Natural killer cell treated with Interleukin-12 subunit alpha and Interleukin-12 subunit beta and Interleukin-15 and Interleukin-18, amount 100 ng/mL, for 72 hours (primary cell): ENCODE data around the gene IL17RB. TPM values are rescaled to one million over a fixed set of nuclear protein-coding genes. Genes with fewer than 3 reads are reported as not detected.
A peak's percentile ranks its signal among the peaks of the same experiment; 100 is the strongest.

ENCODE experiments used
- ATAC-seq, 2 donors: fragments of 150-1000 bp; cut with Tn5 transposase in 1 of 2; sonication (Bioruptor Pico), chemical (Tn5 transposase) in 1 of 2; 2 replicates each; pipeline ENCODE4 v1.10.0; 2021
- DNase-seq: peaks from one replicate; pipeline ENCODE4 v3.0.0; 2022; ENCODE audit warnings: low spot score
- H3K27ac Mint-ChIP-seq, 2 donors: 1 replicate in 1 of 2; 2 replicates in 1 of 2; pipeline ENCODE4 v1.8.0; 2022; ENCODE audit warnings: mixed read lengths in 2 of 2, mild to moderate bottlenecking in 1 of 2, moderate library complexity in 1 of 2
- H3K27me3 Mint-ChIP-seq, 2 donors: 1 replicate in 1 of 2; 2 replicates in 1 of 2; pipeline ENCODE4 v1.8.0; 2022; ENCODE audit warnings: mixed read lengths in 2 of 2
- H3K36me3 Mint-ChIP-seq: one replicate; pipeline ENCODE4 v1.8.0; 2022; ENCODE audit warnings: mixed read lengths
- H3K4me1 Mint-ChIP-seq, 2 donors: 1 replicate in 1 of 2; 2 replicates in 1 of 2; pipeline ENCODE4 v1.8.0; 2022; ENCODE audit warnings: low read depth in 2 of 2, mixed read lengths in 2 of 2, mild to moderate bottlenecking in 1 of 2
- H3K4me3 Mint-ChIP-seq: one replicate; pipeline ENCODE4 v1.8.0; 2022; ENCODE audit warnings: mixed read lengths
- H3K9me3 Mint-ChIP-seq: 2 replicates; pipeline ENCODE4 v1.8.0; 2022; ENCODE audit warnings: mixed read lengths
- total RNA-seq, 2 donors: library from RNA; stranded (reverse); gene quantifications; one replicate each; pipeline ENCODE4 v1.2.3, GENCODE V29; 2022

The IL17RB gene
- total RNA-seq, 2 donors from 2014 or later = 1.2 to 2.7 TPM

GRCh38 chr3:53806182-53807116, 39.9 kb upstream of the IL17RB start:
- ATAC-seq (no peak), DNase-seq (no peak)
- Mint-ChIP-seq H3K4me1 (no peaks in the 10 kb centered on the region), H3K27ac (no peak overlapping the region), H3K4me3 (no peak overlapping the region), H3K27me3 (peaks cover 0 to 11% of the 10 kb centered on the region in 2 donors), H3K9me3 (no peaks in the 10 kb centered on the region), H3K36me3 (no peaks in the 10 kb centered on the region)

- Mint-ChIP-seq H3K9me3 (no peaks in the 10 kb centered on the region), H3K4me1 (no peaks in the 10 kb centered on the region), H3K27me3 (peaks cover 0 to 11% of the 10 kb centered on the region in 2 donors), H3K4me3 (no peak overlapping the region), H3K27ac (no peak overlapping the region), H3K36me3 (no peaks in the 10 kb centered on the region)
- DNase-seq (no peak), ATAC-seq (no peak)
Observed at GRCh38 chr3:53807117-53807810, 39.1 kb upstream of the IL17RB start.

- Mint-ChIP-seq H3K4me3 (no peak overlapping the region), H3K4me1 (no peaks in the 10 kb centered on the region), H3K9me3 (no peaks in the 10 kb centered on the region), H3K27ac (no peak overlapping the region), H3K27me3 (peaks cover 0 to 11% of the 10 kb centered on the region in 2 donors), H3K36me3 (no peaks in the 10 kb centered on the region)
- DNase-seq (no peak), ATAC-seq (no peak)
Observed at GRCh38 chr3:53808496-53808895, 37.9 kb upstream of the IL17RB start.

DNA sequence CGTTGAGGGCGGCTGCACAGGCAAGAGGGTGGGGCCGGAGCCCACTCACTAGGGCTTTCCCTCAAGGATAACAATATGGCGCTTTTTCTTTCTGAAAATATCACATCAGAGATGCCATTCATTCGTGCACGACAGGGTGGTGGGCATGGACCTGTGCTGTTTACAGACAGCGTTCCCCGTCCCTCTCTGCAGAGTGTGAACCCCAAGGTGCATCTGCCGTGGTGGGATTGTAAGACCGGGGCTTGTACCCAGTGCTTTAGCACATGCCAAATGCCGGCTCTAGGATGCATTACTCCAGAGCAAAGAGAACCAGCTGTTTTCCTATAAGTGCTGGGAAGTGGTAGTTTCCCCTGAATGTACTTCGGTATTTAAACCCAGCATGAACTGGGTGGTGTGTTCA, 37.1 kb upstream of the IL17RB start:
- Mint-ChIP-seq H3K9me3 (no peaks in the 10 kb centered on the region), H3K27me3 (peaks cover 0 to 8% of the 10 kb centered on the region in 2 donors), H3K27ac (no peak overlapping the region), H3K4me3 (no peak overlapping the region), H3K4me1 (no peaks in the 10 kb centered on the region), H3K36me3 (no peaks in the 10 kb centered on the region)
- ATAC-seq = no peak
- no peak for DNase-seq

GRCh38 chr3:53809764-53810400, 36.5 kb upstream of the IL17RB start:
- H3K4me3 Mint-ChIP-seq = no peak overlapping the region
- no peak overlapping the region for H3K27ac Mint-ChIP-seq
- H3K9me3 Mint-ChIP-seq = no peaks in the 10 kb centered on the region
- H3K36me3 Mint-ChIP-seq = no peaks in the 10 kb centered on the region
- peak in 1 of 2 donors; percentile 46 for ATAC-seq
- H3K27me3 Mint-ChIP-seq = peaks cover 0 to 6% of the 10 kb centered on the region in 2 donors
- no peaks in the 10 kb centered on the region for H3K4me1 Mint-ChIP-seq
- DNase-seq = no peak

GRCh38 chr3:53811143-53811927, 35.0 kb upstream of the IL17RB start:
- Mint-ChIP-seq H3K27me3 (peaks cover 0 to 4% of the 10 kb centered on the region in 2 donors), H3K27ac (no peak overlapping the region), H3K36me3 (no peaks in the 10 kb centered on the region), H3K4me3 (no peak overlapping the region), H3K9me3 (no peaks in the 10 kb centered on the region), H3K4me1 (no peaks in the 10 kb centered on the region)
- ATAC-seq = no peak
- no peak for DNase-seq

DNA sequence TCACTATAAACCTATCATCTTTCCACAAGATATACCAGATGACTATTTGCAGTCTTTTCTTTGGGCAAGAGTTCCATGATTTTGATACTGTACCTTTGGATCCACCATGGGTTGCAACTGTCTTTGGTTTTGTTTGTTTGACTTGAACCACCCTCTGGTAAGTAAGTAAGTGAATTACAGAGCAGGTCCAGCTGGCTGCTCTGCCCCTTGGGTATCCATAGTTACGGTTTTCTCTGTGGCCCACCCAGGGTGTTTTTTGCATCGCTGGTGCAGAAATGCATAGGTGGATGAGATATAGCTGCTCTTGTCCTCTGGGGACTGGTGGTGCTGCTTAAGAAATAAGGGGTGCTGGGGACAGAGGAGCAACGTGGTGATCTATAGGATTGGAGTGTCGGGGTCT, 33.9 kb upstream of the IL17RB start:
- Mint-ChIP-seq H3K27me3 (no peaks in the 10 kb centered on the region), H3K4me3 (no peak overlapping the region), H3K4me1 (no peaks in the 10 kb centered on the region), H3K27ac (no peak overlapping the region), H3K36me3 (no peaks in the 10 kb centered on the region), H3K9me3 (no peaks in the 10 kb centered on the region)
- ATAC-seq (no peak), DNase-seq (no peak)

DNA sequence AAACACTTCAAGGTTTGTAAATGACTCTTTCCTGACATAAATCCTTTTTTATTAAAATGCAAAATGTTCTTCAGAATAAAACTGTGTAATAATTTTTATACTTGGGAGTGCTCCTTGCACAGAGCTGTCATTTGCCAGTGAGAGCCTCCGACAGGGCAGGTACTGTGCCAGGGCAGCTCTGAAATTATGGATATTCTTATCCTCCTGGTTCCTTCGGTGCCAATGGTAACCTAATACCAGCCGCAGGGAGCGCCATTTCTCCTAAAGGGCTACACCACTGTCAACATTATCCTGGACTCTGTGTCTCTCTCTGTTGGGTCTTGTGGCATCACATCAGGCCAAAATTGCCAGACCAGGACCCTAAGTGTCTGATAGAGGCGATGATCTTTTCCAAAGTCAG, 33.1 kb upstream of the IL17RB start:
- ATAC-seq = no peak
- H3K4me1 Mint-ChIP-seq = no peaks in the 10 kb centered on the region
- H3K27ac Mint-ChIP-seq = no peak overlapping the region
- no peaks in the 10 kb centered on the region for H3K36me3 Mint-ChIP-seq
- no peak for DNase-seq
- H3K9me3 Mint-ChIP-seq = no peaks in the 10 kb centered on the region
- H3K4me3 Mint-ChIP-seq = no peak overlapping the region
- no peaks in the 10 kb centered on the region for H3K27me3 Mint-ChIP-seq

- Mint-ChIP-seq H3K4me3 (no peak overlapping the region), H3K27ac (no peak overlapping the region), H3K9me3 (no peaks in the 10 kb centered on the region), H3K4me1 (no peaks in the 10 kb centered on the region), H3K27me3 (no peaks in the 10 kb centered on the region), H3K36me3 (no peaks in the 10 kb centered on the region)
- DNase-seq (no peak), ATAC-seq (no peak)
Observed at GRCh38 chr3:53813876-53814275, 32.5 kb upstream of the IL17RB start.

DNA sequence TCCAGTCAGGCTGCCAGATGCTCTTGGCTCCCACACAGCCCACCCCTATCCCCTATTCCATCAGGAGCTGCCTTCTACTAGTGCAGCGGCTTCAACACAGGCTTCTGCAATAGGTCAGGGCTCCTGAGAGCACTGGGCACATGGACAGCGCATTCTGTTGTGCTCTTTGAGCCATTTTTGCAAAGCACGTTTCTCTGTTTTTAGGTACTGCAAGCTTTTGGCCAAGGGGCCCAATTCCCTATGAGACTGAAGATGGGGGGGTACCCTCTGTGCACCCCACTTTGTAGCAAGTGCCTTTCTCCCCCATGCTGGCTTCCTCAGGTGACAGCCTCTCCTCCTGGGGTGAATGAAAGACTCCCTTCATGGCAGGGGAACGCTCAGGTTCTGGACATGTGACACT, 31.3 kb upstream of the IL17RB start:
- Mint-ChIP-seq H3K36me3 (no peaks in the 10 kb centered on the region), H3K27ac (no peak overlapping the region), H3K27me3 (no peaks in the 10 kb centered on the region), H3K4me1 (no peaks in the 10 kb centered on the region), H3K9me3 (no peaks in the 10 kb centered on the region), H3K4me3 (no peak overlapping the region)
- DNase-seq = no peak
- ATAC-seq = no peak

GRCh38 chr3:53815651-53816050, 30.7 kb upstream of the IL17RB start:
- DNase-seq = no peak
- H3K4me3 Mint-ChIP-seq = no peak overlapping the region
- no peak overlapping the region for H3K27ac Mint-ChIP-seq

DNA sequence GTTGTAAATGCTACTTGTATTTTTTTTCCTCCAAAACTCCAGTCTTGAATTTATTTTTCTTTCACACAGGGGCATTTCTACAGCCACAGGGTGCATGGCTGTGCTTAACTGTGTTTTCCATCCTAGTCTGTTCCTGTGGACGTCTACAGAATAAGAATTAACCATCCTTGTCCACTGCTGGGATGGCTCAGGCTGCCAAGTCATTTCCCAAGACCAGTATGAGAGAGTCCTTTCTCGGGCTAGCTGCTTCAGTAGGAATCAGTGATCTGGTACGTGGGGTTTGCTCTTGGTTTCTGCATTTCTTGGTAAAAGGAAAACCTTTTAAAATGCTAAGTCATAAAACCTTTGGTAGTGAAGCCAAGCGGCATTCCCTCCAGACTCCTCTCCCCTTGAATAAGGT, 29.9 kb upstream of the IL17RB start:
- Mint-ChIP-seq H3K4me1 (no peaks in the 10 kb centered on the region), H3K27me3 (no peaks in the 10 kb centered on the region), H3K4me3 (no peak overlapping the region), H3K27ac (no peak overlapping the region), H3K36me3 (no peaks in the 10 kb centered on the region), H3K9me3 (no peaks in the 10 kb centered on the region)
- DNase-seq = no peak
- ATAC-seq = no peak

More at GRCh38 chr3:53815651-53816050, 30.7 kb upstream of the IL17RB start:
- no peaks in the 10 kb centered on the region for H3K36me3 Mint-ChIP-seq
- H3K27me3 Mint-ChIP-seq = no peaks in the 10 kb centered on the region
- ATAC-seq = no peak
- H3K4me1 Mint-ChIP-seq = no peaks in the 10 kb centered on the region
- no peaks in the 10 kb centered on the region for H3K9me3 Mint-ChIP-seq

DNA sequence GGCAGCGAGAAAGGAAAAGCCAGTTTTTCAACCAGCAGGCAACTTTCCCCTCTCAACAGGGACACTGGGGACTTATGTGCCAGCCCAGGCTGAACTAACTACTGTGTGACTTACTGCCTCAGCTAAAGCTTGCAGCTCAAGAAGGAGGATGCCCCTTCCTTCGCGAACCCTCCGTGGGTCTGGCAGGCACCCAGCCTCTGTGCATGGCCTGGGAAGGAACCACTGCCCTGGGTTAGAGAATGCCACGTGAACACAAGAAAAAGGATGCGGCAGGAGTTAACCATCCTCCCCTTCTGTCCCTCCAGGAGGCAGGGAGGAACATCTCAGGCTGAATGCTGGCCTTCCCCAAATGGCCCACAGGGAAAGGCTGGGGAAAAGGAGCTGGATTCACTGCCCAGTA, 29.2 kb upstream of the IL17RB start:
- no peak overlapping the region for H3K27ac Mint-ChIP-seq
- ATAC-seq = no peak
- DNase-seq = no peak
- no peaks in the 10 kb centered on the region for H3K4me1 Mint-ChIP-seq
- H3K27me3 Mint-ChIP-seq = no peaks in the 10 kb centered on the region
- H3K4me3 Mint-ChIP-seq = no peak overlapping the region
- no peaks in the 10 kb centered on the region for H3K36me3 Mint-ChIP-seq
- no peaks in the 10 kb centered on the region for H3K9me3 Mint-ChIP-seq
